Colonic mucosa (tissue), 4 donors: ENCODE measurements around the gene DCP2. TPM values are rescaled to one million over a fixed set of nuclear protein-coding genes. Genes with fewer than 3 reads are reported as not detected.

Experiments used
- DNase-seq: peaks from one replicate; pipeline ENCODE4 v3.0.0-alpha.2; 2020
- H3K27ac ChIP-seq: fragments of 200-600 bp; one replicate; pipeline ENCODE4 v1.8.0; 2021
- H3K27me3 ChIP-seq: fragments of 200-600 bp; one replicate; pipeline ENCODE4 v1.8.0; 2021
- H3K36me3 ChIP-seq: fragments of 200-600 bp; one replicate; pipeline ENCODE4 v1.8.0; 2021
- H3K4me1 ChIP-seq: fragments of 200-600 bp; one replicate; pipeline ENCODE4 v1.8.0; 2021; ENCODE audit warnings: mild to moderate bottlenecking
- H3K4me3 ChIP-seq: fragments of 200-600 bp; one replicate; pipeline ENCODE4 v1.8.0; 2021
- H3K9ac ChIP-seq, 2 donors: one replicate each; pipeline ENCODE4 v1.7.0; 2013; ENCODE audit warnings: control low read depth in 2 of 2, low read depth in 2 of 2, low read length in 2 of 2
- H3K9me3 ChIP-seq: fragments of 200-600 bp; one replicate; pipeline ENCODE4 v1.8.0; 2021
- intact Hi-C: fragments of 100-400 bp; cut with DNase I; formaldehyde crosslinking; loops from one replicate; pipeline ENCODE4 v1.14.1; 2022
- total RNA-seq, 2 donors: library from RNA; stranded (reverse); fragmentation: NEBNext Ultra II Directional in 1 of 2; extraction: Animal tissue kit (Norgen Biotek cat#: 25700) in 1 of 2; gene quantifications; one replicate each; pipeline ENCODE4 v1.2.1, GENCODE V29; 2021
- TF ChIP-seq, protein P1 (sequence below): fragments of 200-600 bp; IDR thresholded peaks from one replicate; pipeline ENCODE4 v1.8.0; 2022; ENCODE audit warnings: antibody characterized with exemption, mild to moderate bottlenecking
- donor health status: healthy.
- donor health status: DM: no; HTN: no; CAD: no.
- donor health status: DM: no; HTN: no; CAD: no.

Gene DCP2
- total RNA-seq, 2 donors from 2014 or later: 39.5 to 48.2 TPM

DNA sequence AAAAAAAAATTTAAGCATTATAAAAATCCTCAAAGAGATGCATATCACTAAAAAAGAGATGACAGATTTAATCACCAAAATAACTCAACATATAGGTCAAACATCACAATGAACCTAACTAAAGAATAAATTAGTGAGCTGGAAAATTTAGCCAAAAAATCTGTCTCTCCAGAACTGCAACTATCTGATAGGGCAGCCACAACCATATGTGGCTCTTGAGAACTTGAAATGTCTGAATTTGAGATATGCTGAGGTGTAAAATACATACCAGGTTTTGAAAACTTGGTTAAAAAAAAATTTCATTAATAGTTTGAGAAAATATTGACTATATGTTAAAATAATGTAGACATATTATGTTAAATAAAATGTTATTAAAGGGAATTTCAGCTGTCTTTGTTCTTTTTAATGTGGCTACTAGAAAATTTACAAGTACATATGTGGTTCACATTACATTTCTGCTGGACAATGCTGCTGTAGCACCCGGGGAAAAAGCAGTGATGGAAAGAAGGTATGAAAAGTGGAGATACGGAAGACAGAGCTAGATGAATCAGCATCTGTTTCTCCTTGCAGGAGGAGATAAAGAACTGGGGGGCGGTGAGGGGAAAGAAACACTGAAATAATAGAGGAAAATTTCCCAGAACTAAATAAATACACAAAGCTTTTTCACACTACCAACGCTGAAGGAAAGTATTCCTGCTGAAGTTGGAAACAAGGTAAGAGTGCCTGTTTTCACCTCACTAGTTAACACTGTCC, 66.1 kb downstream of the DCP2 start:
- Histone ChIP-seq H3K4me1 (no peaks in the 10 kb centered on the region), H3K36me3 (no peaks in the 10 kb centered on the region), H3K27me3 (no peaks in the 10 kb centered on the region), H3K4me3 (no peak overlapping the region), H3K27ac (no peak overlapping the region), H3K9me3 (no peaks in the 10 kb centered on the region), H3K9ac (no peak overlapping the region)
- DNase-seq: no peak
- TF ChIP-seq, protein P1, sequence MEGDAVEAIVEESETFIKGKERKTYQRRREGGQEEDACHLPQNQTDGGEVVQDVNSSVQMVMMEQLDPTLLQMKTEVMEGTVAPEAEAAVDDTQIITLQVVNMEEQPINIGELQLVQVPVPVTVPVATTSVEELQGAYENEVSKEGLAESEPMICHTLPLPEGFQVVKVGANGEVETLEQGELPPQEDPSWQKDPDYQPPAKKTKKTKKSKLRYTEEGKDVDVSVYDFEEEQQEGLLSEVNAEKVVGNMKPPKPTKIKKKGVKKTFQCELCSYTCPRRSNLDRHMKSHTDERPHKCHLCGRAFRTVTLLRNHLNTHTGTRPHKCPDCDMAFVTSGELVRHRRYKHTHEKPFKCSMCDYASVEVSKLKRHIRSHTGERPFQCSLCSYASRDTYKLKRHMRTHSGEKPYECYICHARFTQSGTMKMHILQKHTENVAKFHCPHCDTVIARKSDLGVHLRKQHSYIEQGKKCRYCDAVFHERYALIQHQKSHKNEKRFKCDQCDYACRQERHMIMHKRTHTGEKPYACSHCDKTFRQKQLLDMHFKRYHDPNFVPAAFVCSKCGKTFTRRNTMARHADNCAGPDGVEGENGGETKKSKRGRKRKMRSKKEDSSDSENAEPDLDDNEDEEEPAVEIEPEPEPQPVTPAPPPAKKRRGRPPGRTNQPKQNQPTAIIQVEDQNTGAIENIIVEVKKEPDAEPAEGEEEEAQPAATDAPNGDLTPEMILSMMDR: no peak
- intact Hi-C loops: no loop called here

DNA sequence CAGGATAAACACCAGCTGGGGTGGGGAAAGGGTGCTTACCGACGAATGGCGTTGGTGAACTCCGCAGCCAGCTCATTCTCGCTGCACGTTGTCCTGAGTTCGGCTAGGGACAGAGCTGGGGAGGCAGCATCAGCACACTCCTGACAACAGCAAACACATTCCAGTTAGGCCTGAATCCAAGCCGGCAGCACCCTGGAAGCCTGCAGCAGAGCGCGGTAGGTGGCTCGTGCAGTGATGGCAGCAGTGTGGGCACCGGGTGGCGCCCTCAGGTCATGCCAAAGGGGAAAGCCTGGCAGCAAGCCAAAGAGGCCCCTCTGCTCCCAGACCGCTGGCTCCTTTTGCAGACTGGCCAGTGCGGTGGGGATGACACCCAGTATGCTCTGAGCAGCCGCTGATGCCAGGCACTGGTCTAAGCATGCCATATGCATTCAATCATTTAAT, 66.9 kb downstream of the DCP2 start:
- Histone ChIP-seq H3K9me3 (no peaks in the 10 kb centered on the region), H3K4me1 (no peaks in the 10 kb centered on the region), H3K27me3 (no peaks in the 10 kb centered on the region), H3K36me3 (no peaks in the 10 kb centered on the region), H3K27ac (no peak overlapping the region), H3K4me3 (no peak overlapping the region), H3K9ac (no peak overlapping the region)
- TF ChIP-seq, protein P1: no peak
- no peak for DNase-seq
- intact Hi-C loops: no loop called here

DNA sequence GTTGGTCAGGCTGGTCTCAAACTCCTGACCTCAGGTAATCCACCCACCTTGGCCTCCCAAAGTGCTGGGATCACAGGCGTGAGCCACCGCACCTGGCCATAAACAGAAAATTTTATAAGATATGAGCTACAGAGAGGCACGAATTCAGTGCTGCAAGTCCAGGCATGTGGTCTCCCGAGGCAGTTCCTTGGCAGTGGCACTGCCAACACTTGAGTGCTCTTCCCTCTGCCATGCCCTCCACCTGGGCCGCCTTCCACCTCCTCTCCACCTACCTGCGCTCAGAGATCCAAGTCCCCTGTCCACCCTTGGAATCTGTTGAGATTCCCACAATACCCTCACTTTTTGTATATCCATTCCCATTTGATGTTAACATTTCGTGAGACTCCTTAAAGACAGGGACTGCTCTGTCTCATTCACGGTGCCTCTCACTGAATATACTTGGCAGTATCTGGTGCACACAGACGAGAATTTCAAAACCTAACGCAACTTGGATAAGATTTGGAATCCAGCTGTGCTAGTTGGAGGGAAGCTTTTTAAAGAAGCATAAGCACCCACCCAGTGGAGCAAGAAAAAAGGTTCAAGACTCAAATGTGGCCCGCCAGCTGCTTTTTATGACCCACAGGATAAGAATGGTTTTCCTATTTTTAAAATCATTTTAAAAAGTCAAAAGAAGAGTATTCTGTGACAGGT, 68.3 kb downstream of the DCP2 start:
- no peak overlapping the region for H3K4me3 ChIP-seq
- no peaks in the 10 kb centered on the region for H3K27me3 ChIP-seq
- no peaks in the 10 kb centered on the region for H3K9me3 ChIP-seq
- TF ChIP-seq, protein P1: no peak
- no peak overlapping the region for H3K9ac ChIP-seq
- H3K27ac ChIP-seq: no peak overlapping the region
- no peaks in the 10 kb centered on the region for H3K36me3 ChIP-seq
- intact Hi-C loops: no loop called here
- no peaks in the 10 kb centered on the region for H3K4me1 ChIP-seq
- DNase-seq: no peak

DNA sequence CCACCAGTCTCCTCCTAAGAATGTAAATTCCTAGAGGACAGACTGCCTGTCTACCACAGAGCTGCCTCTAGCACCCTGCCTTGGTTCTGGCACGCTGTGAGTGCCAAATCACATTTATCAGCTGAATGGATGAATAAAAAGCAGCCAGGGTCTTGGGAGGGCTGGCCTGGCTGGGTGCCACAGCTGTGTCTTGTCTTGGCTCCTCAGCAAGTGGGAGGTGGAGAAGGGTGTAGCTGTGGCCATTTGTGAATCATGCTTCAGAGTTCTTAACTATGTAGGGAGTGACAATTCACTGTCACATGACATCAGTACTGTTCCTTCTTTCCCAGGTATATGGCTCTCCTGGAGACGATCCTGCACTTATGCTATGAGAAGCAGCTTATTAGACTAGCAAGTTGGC, 70.6 kb downstream of the DCP2 start:
- TF ChIP-seq, protein P1: no peak
- Histone ChIP-seq H3K9ac (no peak overlapping the region), H3K4me1 (no peaks in the 10 kb centered on the region), H3K36me3 (no peaks in the 10 kb centered on the region), H3K4me3 (no peak overlapping the region), H3K27ac (no peak overlapping the region), H3K27me3 (no peaks in the 10 kb centered on the region), H3K9me3 (no peaks in the 10 kb centered on the region)
- intact Hi-C loops: no loop called here
- DNase-seq: no peak

DNA sequence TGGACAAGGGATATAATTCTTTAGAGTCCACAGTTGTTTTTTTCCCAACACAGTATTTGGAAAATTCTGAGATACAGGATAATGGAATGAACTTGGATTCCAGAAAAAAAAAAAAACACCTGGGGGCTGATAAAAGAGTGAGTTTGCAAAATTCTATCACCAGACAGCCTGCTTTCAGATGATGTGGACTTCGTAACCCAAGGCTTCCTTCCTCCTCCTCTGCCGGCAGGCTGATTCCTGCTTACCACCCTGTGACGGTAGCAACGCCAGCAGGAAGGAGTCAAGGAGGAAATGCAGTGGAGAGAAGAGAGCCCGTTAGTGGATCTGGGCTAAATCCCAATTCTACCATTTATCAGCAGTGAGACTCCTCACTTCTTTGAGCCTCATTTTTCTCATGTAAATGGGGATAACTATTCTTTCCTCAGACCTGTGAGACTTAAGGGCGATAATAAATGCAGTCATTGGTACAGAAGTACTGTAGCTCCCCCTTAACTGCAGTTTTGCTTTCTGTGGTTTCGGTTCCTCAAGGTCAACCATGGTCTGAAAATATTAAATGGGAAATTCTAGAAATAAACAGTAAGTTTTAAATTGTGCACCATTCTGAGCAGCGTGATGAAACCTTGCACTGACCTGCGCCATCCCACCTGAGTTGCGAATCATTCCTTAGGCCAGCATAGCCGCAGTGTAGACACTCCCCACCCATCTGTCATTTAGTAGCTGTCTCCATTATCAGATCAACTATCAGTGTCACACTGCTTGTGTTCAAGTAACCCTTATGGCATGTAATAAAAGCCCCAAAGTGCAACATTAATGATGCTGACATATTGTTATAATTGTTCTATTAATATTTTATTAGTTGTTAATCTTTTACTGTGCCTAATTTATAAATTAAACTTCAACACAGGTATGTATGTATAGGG, 71.4 kb downstream of the DCP2 start:
- DNase-seq: no peak
- Histone ChIP-seq H3K4me3 (no peak overlapping the region), H3K27me3 (no peaks in the 10 kb centered on the region), H3K9me3 (no peaks in the 10 kb centered on the region), H3K36me3 (no peaks in the 10 kb centered on the region), H3K9ac (no peak overlapping the region), H3K4me1 (no peaks in the 10 kb centered on the region), H3K27ac (no peak overlapping the region)
- TF ChIP-seq, protein P1: no peak
- intact Hi-C loops: no loop called here
